Measurements from ENCODE around the gene SLC6A13. TPM values are rescaled to one million over a fixed set of nuclear protein-coding genes. Genes with fewer than 3 reads are reported as not detected.
"Not testable (repeated sequence)": the region's sequence is repeated elsewhere in the genome, so short reads cannot be mapped to it uniquely, and the experiment has no call there.

The SLC6A13 gene
- polyA plus RNA-seq, 3 donors, result 0.03 to 0.34 (median 0.06) TPM

DNA sequence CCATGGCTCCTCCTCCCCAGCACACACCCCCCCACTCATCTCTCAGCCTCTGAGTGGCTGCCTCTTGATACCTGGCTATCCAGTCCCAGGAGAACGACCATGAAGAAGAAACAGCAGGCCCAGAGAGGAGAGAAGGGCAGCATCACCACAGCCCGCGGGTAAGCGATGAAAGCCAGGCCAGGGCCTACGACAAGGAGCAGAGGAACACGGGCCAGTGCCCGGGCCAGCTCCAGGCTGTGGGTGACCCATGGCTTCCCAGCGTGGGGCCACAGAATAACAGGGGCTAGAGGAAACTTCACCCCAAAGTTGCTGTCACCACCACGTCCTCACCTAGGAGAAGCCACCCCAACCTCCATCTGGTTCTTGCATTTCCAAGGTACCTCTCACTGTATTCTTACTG lies 38.3 kb downstream of the SLC6A13 start:
- H3K27ac ChIP-seq (ENCODE audit: low read depth, low read length), result no peak overlapping the region
- 85 to 91% (median 89%) methylated on average over 9 of the region's 9 CpGs for WGBS, 3 donors

DNA sequence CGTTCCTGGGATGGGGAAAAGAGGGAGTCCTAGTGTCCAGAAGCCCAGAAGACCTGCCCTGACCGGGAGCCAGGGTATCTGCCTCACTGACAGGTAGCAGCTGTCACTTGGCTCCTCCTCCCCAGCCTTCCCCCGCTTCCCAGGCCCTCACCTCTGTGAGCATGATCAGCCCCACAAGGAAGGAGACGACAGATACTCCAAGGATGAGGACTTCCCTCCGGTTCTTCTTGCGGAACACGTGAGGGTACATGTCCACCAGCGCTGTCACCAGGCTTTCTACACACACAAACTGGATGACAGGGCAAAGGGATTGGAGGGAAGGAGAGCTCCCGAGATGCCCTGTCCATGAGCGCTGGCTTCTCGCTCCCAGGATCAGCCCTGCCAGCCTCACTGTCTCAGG lies 38.8 kb downstream of the SLC6A13 start:
- no peak overlapping the region for H3K27ac ChIP-seq (ENCODE audit: low read depth, low read length)
- 80 to 84% (median 82%) methylated on average over 11 of the region's 11 CpGs for WGBS, 3 donors

DNA sequence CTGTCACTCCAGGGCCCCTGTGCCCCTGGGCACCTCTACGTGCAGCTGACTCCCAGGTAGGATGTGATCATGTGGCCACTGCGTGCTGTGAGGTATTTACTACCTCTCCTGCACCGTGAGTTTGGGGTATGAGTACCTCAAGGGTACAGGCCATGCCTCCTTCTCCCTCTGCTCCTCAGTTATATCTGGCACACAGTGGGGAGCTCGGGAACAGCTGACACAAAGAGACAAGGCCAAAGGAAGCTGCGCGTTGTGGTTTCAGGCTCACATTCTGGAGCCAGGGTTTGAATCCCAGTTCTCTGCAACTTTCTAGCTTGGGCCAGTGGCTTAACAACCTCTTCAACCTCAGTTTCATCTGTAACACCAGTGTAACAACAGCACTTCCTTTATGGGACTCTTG lies 40.9 kb downstream of the SLC6A13 start:
- WGBS, 3 donors, result 82 to 83% (median 82%) methylated on average over 6 of the region's 6 CpGs

DNA sequence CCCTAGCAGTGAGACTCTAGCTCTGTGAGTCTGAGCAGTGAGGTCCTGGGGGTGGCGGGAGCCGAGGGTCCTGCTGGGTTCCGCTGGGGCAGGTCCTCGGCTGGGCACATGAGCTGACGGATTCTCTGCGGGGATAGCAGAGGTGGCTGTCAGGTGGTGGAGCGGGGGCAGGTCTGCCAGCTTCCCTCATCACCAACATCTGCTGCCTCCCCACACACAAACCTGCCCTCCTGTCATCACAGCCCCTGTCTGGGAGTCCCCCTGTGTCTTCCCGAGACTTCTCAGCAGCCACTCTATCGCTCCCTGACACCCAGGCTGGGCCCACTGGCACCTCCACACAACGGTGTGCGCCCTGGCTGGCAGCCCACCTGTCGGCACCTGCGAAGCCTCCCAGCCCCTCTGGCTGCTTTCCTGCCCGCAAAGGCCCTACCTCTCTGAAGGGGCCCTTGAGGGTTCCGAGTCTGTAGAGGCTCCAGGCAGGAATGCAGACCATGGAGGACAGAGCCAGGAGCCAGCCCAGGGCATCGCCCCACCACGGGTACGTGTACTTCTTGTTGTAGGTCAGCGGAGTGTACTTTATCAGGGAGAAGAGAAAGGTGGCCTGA lies 41.6 kb downstream of the SLC6A13 start:
- 77 to 93% (median 89%) methylated on average over 15 to 19 of the region's 19 CpGs for WGBS, 3 donors

More for the DNA sequence above, 40.9 kb downstream of the SLC6A13 start:
- H3K27ac ChIP-seq (ENCODE audit: low read depth, low read length), result no peak overlapping the region

DNA sequence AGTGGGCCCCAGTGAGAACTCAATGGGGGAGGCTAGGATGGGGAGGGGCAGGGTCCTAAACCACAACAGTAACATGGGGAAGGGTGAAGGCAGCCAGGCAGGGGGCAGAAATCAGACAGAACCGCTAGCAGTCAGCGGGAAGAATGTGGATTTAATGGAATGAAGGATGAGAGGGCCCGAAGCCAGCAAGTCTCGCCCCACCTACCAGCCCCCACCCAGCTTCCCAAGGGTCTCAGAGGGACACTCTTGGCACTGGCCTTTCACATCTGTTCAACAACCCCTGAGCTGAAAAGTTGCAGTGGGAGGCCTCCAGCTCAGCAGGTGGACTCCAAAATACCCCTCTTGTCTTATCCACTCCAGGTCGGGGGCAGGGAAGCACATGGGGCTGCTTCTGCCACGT lies 42.1 kb downstream of the SLC6A13 start:
- H3K27ac ChIP-seq (ENCODE audit: low read depth, low read length), result no peak overlapping the region

More for the DNA sequence above, 41.6 kb downstream of the SLC6A13 start:
- H3K27ac ChIP-seq (ENCODE audit: low read depth, low read length), result no peak overlapping the region

DNA sequence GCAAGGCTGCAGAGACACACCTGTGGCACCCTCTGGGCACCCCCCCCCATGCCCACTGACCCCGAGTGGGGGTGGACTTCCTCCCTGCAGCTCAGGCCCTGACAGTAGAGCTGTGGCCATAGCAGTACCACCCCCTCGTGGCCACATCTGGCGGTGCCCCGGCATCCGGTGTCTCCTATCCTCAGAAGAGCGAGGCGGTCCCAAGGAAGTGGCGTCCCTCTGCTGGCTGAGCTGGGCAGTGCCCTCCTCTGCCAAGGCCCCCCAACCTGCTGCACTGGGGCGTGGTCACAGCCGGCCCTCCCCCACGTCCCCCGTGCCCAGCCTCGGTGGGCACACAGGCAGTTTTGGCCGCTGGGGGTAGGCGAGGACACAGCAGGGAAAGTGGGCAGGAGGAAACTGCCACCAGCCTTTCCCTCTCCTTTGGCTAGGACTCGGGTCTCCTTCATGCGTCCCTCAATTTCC lies 42.7 kb downstream of the SLC6A13 start:
- 14 to 31% (median 28%) methylated on average over 17 of the region's 17 CpGs for WGBS, 3 donors

More for the DNA sequence above, 42.1 kb downstream of the SLC6A13 start:
- WGBS, 3 donors, result 65 to 69% (median 65%) methylated on average over 6 of the region's 6 CpGs

DNA sequence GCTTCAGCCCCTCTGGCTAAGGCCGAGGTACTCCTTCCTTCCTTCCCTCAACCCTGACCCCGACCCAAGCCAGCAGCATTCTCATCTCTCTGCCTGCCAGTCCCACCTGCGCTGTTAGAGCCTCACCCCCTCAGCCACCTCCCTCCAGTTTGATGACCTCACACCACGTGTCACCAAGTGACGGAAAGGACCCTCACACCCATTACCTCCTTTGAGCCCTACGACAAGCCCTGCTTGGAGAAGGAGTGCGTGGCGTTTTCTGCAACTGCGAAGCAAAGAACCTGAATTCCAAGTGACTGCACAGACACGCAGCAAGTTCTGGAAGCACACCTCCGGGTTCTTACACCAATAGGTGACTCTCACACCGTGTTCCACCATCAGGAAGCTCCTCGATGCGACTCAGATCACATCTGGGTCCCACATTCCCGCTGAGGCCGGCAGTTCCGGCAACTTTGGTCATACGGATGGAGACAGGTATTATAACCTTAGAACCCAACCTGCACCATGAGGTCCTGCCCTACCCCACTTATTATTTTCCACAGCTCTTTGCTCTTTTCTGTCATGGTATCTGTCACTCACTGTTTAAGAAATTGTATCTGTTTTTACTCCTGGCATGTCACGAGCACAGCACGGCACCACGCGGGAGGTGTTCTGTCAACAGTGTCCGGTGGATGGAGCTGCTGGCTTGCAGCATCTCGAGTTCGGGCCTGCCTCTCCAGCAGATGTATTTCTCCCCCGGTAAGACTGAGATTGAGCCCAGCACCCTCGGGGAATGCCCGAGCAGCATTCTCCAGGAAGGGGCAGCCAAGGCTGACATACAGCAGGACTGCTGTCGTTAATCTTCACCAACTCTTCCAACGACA lies 43.7 kb downstream of the SLC6A13 start:
- 79 to 81% (median 80%) methylated on average over 30 of the region's 30 CpGs for WGBS, 3 donors
- no peak overlapping the region for H3K27ac ChIP-seq (ENCODE audit: low read depth, low read length)

More for the DNA sequence above, 42.7 kb downstream of the SLC6A13 start:
- H3K27ac ChIP-seq (ENCODE audit: low read depth, low read length), result no peak overlapping the region

DNA sequence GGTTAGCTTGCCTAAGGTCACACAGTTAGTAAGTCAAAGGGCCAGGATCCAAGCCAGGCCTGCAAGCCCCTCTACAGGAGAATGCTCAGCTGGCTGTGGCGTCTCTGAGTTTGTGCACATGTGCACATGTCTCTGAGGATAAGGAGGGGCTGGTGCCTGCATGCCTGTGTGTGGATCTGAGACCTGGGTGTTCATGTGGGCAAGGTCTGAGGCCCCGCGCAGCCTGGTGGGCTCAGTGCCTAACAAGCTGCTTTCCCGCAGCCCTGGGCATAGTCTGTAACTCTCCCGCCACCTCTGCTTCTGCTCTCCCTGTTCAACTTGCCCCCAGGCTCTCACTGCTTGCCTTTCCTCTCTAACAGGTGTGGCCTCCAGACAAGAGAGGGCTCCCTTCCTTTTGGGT lies 44.4 kb downstream of the SLC6A13 start:
- WGBS, 3 donors, result 85 to 87% (median 85%) methylated on average over 5 of the region's 5 CpGs
- H3K27ac ChIP-seq (ENCODE audit: low read depth, low read length), result no peak overlapping the region

DNA sequence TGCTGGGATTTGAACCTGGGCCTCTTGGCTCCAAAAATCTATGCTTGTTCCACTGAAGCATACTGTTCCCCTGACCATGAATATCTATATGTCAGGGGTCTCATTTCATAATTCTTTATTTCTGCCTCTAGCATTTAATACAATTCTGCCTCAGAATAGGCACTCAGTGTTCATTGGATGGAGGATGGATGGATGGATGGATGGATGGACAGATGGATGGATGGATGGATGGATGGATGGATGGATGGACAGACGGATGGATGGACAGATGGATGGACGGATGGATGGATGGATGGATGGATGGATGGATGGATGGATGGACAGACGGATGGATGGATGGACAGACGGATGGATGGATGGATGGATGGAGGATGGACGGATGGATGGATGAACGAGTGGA lies 45.6 kb downstream of the SLC6A13 start:
- 65 to 71% (median 70%) methylated on average over 6 of the region's 6 CpGs for WGBS, 3 donors
- H3K27ac ChIP-seq (ENCODE audit: low read depth, low read length), result not testable (repeated sequence)

DNA sequence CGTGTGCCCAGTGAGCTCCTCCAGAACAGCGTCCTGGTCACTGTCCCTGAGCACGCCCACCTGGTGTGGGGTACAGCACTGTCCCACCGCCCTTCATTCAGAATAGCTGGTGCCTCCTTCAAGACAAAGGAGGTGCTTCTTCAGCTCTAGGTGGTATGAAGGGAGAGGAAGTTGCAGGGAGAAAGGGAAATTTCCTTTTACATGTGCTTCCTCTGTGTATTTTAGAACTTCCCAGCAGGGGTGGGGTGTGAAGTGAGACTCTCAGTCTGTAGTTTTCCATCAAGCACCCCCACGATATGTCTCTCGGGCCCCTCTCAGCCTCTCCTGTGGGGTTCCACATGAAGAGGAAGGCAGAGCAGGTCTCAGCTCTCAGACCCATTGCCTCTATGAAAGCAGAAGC lies 47.5 kb downstream of the SLC6A13 start:
- WGBS, 3 donors, result 81 to 99% (median 88%) methylated on average over 6 of the region's 6 CpGs
- no peak overlapping the region for H3K27ac ChIP-seq (ENCODE audit: low read depth, low read length)

DNA sequence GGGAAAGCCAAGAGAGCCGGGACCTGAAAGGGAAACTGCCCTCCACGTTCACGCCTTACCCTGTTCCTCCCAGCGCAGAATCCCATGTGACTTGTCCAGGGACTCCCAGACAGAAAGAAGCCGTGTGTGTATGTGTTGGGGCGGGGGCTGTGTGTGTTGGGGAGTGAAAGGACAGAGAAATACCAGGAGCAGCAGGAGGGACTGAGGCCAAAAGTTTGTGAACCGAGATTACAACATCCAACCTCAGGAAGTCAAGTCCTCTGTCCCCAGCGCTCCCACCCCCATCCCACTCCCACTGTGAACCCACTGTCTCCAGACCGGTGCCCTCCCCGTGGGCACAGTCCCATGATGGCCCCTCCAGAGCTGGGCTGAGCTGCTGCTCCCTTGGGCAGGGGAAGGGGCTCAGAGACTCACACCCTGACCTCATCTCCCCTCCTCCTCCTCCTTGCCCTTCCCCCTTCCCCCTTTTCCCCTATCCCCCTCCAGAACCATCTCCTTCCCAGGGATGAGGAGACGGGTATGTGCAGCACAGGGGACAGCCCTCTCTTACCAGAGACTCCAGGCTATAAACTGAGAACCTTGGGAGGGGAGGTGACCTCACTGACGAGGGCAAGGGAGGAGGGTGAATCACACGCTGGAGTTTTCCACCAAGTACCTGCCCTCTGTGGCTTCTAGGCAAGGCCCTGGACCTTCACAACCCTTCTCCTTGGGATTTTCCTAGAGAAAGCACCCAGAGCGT lies 48.5 kb downstream of the SLC6A13 start, which contains the start of gene SLC6A12:
SLC6A12 (minus strand) TSS at position 155 of the 739 bp plus-strand sequence. CDS start 4,171 bp downstream, outside the sequence.
- H3K27ac ChIP-seq (ENCODE audit: low read depth, low read length), result no peak within 1 kb of the TSS
- 23 to 61% (median 31%) methylated on average over 12 to 14 of the region's 14 CpGs for WGBS, 3 donors

DNA sequence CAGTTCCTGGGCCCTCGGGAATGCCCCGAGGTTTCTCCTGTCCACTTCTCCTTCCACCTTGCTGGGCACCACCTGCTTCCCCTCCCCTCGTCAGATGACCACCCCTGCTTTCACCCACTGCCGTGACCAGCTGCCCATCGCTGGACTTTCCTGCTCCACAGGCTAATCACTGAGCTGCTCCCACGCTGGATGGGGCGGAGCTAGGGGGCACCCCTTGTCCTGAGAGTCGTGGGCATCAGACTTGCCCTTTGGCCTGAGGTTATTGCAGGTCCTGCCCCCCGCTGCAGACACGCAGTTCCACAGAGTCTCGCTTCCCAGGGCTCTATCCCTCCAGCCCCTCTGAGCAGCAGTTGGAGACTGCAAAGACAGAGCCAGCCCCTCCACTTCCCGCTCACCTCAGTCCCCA lies 49.1 kb downstream of the SLC6A13 start:
- WGBS, 3 donors, result 35 to 49% (median 49%) methylated on average over 12 of the region's 12 CpGs
- no peak overlapping the region for H3K27ac ChIP-seq (ENCODE audit: low read depth, low read length)

DNA sequence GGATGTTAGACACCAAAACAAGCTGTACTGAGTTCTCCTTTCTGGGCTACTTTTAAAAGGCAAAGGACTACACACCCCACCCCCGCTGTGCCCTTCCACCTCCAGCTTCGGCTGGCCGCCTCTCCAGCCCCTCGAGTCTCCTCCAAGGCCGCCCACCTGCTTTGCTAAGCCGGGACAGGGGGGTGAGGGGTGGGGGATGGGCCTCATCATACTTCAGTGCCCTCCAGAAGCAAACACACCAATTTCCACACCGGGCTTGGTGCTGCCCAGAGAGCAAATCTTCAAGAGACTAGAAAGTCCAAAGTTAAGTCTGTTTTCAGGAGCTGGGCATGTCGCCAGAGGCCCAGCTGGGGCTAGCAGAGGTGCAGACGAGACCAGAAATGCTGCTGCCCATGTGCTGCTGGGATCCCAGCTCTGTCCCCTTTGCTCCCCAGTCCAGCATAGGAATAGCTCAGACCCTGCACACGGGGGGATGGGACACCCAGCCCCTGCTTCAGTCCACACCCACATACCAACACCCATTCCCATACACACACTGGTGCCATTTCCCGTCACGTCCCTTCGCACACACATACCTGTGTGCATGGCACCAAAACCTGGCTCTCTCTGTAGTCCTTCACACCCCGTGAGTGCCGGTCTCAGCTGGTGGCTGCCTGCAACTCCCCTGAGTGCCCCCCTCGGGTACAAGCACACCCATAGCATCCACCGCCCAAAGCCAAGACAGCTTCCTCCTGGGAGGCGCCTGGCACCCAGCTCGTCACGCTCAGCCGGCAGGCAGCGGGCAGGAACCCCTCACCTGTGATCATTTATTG lies 49.7 kb downstream of the SLC6A13 start:
- 29 to 42% (median 39%) methylated on average over 21 to 22 of the region's 22 CpGs for WGBS, 3 donors
- H3K27ac ChIP-seq (ENCODE audit: low read depth, low read length), result no peak overlapping the region

DNA sequence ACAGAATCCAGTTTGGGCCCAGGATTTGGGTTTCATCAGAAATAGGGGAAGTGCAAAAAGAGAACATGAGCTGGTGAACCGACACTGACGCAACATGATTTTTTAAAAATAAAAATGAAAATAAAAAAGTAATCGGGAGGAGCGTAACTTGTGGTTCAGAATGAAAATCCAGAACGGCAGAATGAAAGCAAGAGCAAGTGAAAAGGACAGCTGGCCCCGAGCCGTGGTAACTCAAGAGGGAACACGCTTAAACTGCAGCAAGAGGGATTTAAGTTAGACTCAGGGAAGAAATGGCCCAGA lies 50.3 kb downstream of the SLC6A13 start:
- no peak overlapping the region for H3K27ac ChIP-seq (ENCODE audit: low read depth, low read length)
- WGBS, 3 donors, result 46 to 67% (median 58%) methylated on average over 8 of the region's 8 CpGs

DNA sequence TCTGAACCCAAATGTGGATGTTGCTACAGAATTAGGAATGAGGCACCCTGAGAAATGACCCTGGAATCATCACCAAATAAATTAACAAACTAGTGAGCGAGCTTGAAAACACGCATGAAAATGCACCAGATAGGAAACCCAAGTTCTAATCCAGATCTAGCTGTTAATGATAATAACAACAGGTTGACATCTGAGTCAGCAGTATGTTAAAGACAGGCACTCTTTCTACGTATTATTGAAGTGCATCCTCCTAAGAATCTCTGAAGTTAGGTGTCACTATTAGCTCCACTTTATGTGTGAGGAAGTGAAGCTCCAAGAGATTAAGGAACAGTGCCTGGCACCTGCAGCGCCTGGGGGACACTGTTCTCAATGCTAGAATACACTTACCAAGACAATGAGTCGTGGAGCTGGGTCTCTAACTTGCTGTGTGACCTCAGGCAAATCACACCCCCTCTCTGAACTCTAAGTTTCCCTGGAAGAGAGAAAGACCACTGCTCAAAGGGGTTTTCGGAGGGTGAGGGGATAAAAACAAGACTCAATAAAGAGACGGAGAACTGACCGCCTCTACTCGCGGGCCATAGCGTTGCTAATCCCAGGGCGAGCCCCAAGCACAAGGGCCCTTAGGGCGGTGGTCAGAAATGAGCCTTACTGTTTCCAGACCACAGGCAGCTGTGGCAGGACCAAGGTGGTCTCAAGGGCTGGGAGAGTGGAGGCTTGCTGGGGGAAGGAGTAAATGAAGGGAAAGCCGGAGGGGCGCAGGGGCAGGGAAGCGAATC lies 50.8 kb downstream of the SLC6A13 start:
- 79 to 93% (median 83%) methylated on average over 16 of the region's 16 CpGs for WGBS, 3 donors
- no peak overlapping the region for H3K27ac ChIP-seq (ENCODE audit: low read depth, low read length)

DNA sequence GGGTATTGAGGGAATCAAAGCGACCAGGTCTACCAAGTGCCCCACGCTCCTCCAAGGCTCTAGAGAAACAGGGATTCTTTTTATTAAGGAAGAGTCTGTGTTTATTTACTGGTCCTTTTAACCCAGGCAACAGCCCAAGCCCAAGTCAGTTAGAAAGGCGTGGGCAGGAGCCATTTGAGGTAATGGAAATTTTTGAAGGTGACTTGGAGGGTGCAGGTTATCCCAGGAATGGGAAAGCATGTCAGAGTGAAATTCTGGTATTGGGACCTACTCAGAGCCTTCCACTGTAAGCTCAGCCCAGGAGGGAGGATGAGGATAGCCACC lies 51.5 kb downstream of the SLC6A13 start:
- 79 to 94% (median 86%) methylated on average over 3 of the region's 3 CpGs for WGBS, 3 donors
- no peak overlapping the region for H3K27ac ChIP-seq (ENCODE audit: low read depth, low read length)

DNA sequence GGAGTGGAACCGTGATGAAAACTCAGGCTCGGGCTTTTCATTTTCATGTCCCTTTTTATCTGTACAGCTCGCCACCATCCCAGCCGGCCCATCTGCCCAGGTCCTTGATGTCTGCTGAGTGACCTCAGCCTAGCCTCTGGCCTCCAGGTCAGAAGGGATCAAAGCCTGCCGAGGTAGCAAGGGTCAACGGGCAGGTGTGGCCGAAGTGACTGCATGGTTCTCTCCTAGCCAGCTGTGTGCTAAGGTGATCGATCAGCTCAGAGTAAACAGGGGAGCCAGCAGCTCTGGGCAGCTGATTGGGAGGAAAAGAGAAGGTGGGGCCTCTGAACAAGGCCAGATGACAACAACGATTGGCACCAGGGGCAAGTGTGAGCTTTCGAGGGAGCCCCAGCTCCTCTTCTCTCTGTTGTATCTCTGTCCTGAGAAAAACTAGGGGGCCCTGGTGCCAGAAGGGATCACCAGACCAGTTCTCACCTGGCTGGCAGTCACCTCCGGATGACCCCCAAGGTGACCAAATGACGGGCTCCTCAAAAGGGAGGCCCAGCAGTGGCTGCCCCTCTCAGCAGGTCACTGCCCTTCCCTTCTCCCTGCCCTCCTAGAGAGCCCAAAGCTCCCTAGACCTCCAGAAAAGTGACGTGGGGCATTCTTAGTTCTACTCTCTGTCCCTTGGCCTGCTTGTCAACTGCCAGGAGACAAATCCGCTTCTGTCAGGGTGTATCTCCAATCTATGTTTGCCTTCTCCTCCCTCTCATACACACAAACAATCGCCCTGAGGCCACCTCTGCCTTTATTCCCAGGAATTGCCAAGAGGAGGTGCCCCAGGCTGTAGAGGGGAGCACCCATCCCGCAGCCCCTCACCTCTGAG lies 52.1 kb downstream of the SLC6A13 start:
- 41 to 75% (median 67%) methylated on average over 16 of the region's 16 CpGs for WGBS, 3 donors
- no peak overlapping the region for H3K27ac ChIP-seq (ENCODE audit: low read depth, low read length)

All from adipose tissue (tissue), 3 donors.